ENCODE results near the gene MKI67. TPM values are rescaled to one million over a fixed set of nuclear protein-coding genes. Genes with fewer than 3 reads are reported as not detected.

Gene MKI67
- total RNA-seq, 2 donors from 2014 or later = 141 to 270 TPM

- no peak for DNase-seq (ENCODE audit: low spot score)
- no peak overlapping the region for H3K4me3 Mint-ChIP-seq
Measured at GRCh38 chr10:128158021-128158795, 32.0 kb upstream of the MKI67 start.

GRCh38 chr10:128156999-128157755, 31.0 kb upstream of the MKI67 start:
- no peak overlapping the region for H3K27ac Mint-ChIP-seq
- H3K4me3 Mint-ChIP-seq = no peak overlapping the region
- no peak for ATAC-seq
- peaks cover 9 to 24% of the 10 kb centered on the region in 2 donors for H3K27me3 Mint-ChIP-seq
- no peaks in the 10 kb centered on the region for H3K9me3 Mint-ChIP-seq
- H3K36me3 Mint-ChIP-seq = no peaks in the 10 kb centered on the region
- H3K4me1 Mint-ChIP-seq (ENCODE audit: low read depth in 2 of 2) = peaks cover 4 to 5% of the 10 kb centered on the region in 2 donors
- DNase-seq (ENCODE audit: low spot score) = no peak

More at GRCh38 chr10:128158021-128158795, 32.0 kb upstream of the MKI67 start:
- Mint-ChIP-seq H3K27me3 (peaks cover 9 to 20% of the 10 kb centered on the region in 2 donors), H3K27ac (no peak overlapping the region), H3K9me3 (no peaks in the 10 kb centered on the region), H3K4me1 (ENCODE audit: low read depth in 2 of 2) (peaks cover 4 to 5% of the 10 kb centered on the region in 2 donors), H3K36me3 (no peaks in the 10 kb centered on the region)
- ATAC-seq = no peak

DNA sequence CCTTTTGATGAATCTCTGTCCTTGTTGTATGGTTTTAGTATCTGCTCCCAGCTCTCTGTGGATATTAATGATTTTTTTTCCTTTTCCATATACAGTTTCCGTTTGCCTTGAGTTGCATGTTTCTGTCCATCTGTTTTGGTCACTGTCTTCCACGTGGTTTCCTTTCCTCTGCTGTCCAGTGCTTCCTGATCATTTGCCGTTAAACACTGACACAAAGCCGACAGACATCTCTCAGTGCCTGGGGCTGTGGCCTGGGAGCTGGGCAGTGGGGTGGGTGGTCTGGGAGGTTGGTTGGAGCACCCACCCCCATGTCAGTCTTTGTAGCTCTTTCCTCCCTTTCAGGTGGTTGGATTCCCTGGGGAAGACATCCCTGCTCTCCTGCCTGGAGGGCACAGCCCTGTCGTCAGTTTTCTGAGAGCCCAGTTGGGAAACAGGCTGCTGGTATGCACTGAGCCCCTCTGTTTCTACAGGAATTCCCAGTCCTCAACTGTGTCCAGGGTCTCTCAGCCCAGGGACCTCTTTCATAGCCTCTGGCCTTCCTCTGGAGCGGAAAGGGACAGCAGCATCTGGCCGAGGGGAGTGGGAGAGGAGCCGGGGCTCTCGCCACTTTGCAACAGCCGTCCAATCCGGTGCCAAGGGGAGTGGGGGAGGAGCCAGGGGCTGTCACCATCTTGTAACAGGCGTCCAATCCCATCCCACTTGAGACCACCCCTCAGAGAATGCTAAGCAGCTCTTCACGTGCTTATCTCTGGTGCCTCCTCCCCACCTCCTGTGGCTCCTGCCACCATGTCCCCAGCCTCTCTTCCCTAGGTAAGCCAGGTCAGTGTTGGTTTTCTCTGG, 26.7 kb upstream of the MKI67 start:
- Mint-ChIP-seq H3K36me3 (no peaks in the 10 kb centered on the region), H3K9me3 (no peaks in the 10 kb centered on the region), H3K4me3 (no peak overlapping the region), H3K4me1 (ENCODE audit: low read depth in 2 of 2) (peaks cover 0 to 4% of the 10 kb centered on the region in 2 donors), H3K27me3 (peaks cover 9 to 17% of the 10 kb centered on the region in 2 donors), H3K27ac (peak overlapping the region in 1 of 2 donors; percentile 37)
- ATAC-seq (no peak), DNase-seq (ENCODE audit: low spot score) (no peak)

- H3K9me3 Mint-ChIP-seq = no peaks in the 10 kb centered on the region
Measured at GRCh38 chr10:128151031-128151430, 24.8 kb upstream of the MKI67 start.

GRCh38 chr10:128150561-128150960, 24.3 kb upstream of the MKI67 start:
- ATAC-seq (no peak), DNase-seq (ENCODE audit: low spot score) (no peak)
- Mint-ChIP-seq H3K4me1 (ENCODE audit: low read depth in 2 of 2) (peaks cover 16% of the 10 kb centered on the region in 2 donors), H3K27ac (no peak overlapping the region), H3K4me3 (peak overlapping the region; percentile 61), H3K9me3 (no peaks in the 10 kb centered on the region), H3K36me3 (no peaks in the 10 kb centered on the region), H3K27me3 (peaks cover 0 to 10% of the 10 kb centered on the region in 2 donors)

More at GRCh38 chr10:128151031-128151430, 24.8 kb upstream of the MKI67 start:
- peaks cover 0 to 13% of the 10 kb centered on the region in 2 donors for H3K27me3 Mint-ChIP-seq
- H3K27ac Mint-ChIP-seq = no peak overlapping the region
- DNase-seq (ENCODE audit: low spot score) (no peak), ATAC-seq (no peak)
- H3K4me1 Mint-ChIP-seq (ENCODE audit: low read depth in 2 of 2) = peaks cover 13 to 16% of the 10 kb centered on the region in 2 donors
- peak overlapping the region; percentile 61 for H3K4me3 Mint-ChIP-seq
- no peaks in the 10 kb centered on the region for H3K36me3 Mint-ChIP-seq

- peak; percentile 96 to 98 for ATAC-seq
- H3K4me3 Mint-ChIP-seq = peak overlapping the region; percentile 61
- DNase-seq (ENCODE audit: low spot score) = peak; percentile 86
- peaks cover 16 to 18% of the 10 kb centered on the region in 2 donors for H3K4me1 Mint-ChIP-seq (ENCODE audit: low read depth in 2 of 2)
- H3K36me3 Mint-ChIP-seq = no peaks in the 10 kb centered on the region
- no peaks in the 10 kb centered on the region for H3K9me3 Mint-ChIP-seq
- H3K27ac Mint-ChIP-seq = no peak overlapping the region
- peaks cover 0 to 10% of the 10 kb centered on the region in 2 donors for H3K27me3 Mint-ChIP-seq
Measured at GRCh38 chr10:128150045-128150493, 23.8 kb upstream of the MKI67 start.

- Mint-ChIP-seq H3K9me3 (no peaks in the 10 kb centered on the region), H3K36me3 (no peaks in the 10 kb centered on the region), H3K4me1 (ENCODE audit: low read depth in 2 of 2) (peaks cover 19 to 25% of the 10 kb centered on the region in 2 donors), H3K27ac (no peak overlapping the region), H3K27me3 (peaks cover 0 to 10% of the 10 kb centered on the region in 2 donors), H3K4me3 (peak overlapping the region; percentile 34)
- peak in 1 of 2 donors; percentile 21 for ATAC-seq
- DNase-seq (ENCODE audit: low spot score) = no peak
Measured at GRCh38 chr10:128149267-128150014, 23.2 kb upstream of the MKI67 start.

- H3K36me3 Mint-ChIP-seq = no peaks in the 10 kb centered on the region
- peaks cover 25 to 27% of the 10 kb centered on the region in 2 donors for H3K4me1 Mint-ChIP-seq (ENCODE audit: low read depth in 2 of 2)
- peak overlapping the region in 1 of 2 donors; percentile 42 for H3K27ac Mint-ChIP-seq
- H3K4me3 Mint-ChIP-seq = no peak overlapping the region
- no peaks in the 10 kb centered on the region for H3K9me3 Mint-ChIP-seq
- no peak for ATAC-seq
- DNase-seq (ENCODE audit: low spot score) = no peak
- peaks cover 0 to 4% of the 10 kb centered on the region in 2 donors for H3K27me3 Mint-ChIP-seq
Measured at GRCh38 chr10:128147669-128148068, 21.4 kb upstream of the MKI67 start.

DNA sequence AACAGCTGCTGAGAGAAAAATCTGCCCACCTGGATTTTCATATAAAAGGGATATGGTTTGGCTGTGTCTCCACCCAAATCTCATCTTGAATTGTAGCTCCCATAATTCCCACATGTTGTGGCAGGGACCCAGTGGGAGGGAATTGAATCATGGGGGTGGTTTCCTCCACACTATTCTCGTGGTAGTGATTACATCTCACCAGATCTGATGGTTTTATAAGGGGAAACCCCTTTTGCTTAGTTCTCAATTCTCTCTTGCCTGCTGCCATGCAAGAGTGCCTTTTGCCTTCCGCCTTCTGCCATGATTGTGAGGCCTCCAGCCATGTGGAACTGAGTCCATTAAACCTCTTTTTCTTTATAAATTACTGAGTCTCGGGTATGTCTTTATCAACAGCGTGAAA, 20.8 kb upstream of the MKI67 start:
- DNase-seq (ENCODE audit: low spot score) = no peak
- H3K27me3 Mint-ChIP-seq = peaks cover 0 to 3% of the 10 kb centered on the region in 2 donors
- H3K4me3 Mint-ChIP-seq = no peak overlapping the region
- H3K36me3 Mint-ChIP-seq = no peaks in the 10 kb centered on the region
- H3K27ac Mint-ChIP-seq = peak overlapping the region in 1 of 2 donors; percentile 42
- no peak for ATAC-seq
- no peaks in the 10 kb centered on the region for H3K9me3 Mint-ChIP-seq
- peaks cover 25 to 27% of the 10 kb centered on the region in 2 donors for H3K4me1 Mint-ChIP-seq (ENCODE audit: low read depth in 2 of 2)

GRCh38 chr10:128144547-128144946, 18.3 kb upstream of the MKI67 start:
- peaks cover 0 to 3% of the 10 kb centered on the region in 2 donors for H3K27me3 Mint-ChIP-seq

DNA sequence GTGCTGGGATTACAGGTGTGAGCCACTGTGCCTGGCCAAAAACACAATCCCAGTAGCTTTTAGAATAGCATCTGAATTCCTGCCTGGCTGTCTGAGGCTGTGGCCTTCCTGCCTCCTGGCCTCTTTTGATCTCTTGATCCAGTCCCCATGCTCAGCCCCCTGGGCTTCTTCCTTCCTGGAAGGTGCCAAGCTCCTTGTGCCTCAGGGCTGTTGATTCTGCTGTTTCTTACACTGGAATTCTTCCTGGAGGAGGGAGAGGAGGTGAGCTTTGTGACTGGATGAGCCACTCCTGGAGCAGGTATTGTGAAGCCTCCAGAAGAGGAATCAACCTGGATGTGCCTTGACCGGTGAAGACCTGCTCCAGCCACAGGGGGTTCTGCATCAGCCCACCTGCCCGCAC, 17.3 kb upstream of the MKI67 start:
- Mint-ChIP-seq H3K4me1 (ENCODE audit: low read depth in 2 of 2) (peaks cover 23 to 25% of the 10 kb centered on the region in 2 donors), H3K36me3 (no peaks in the 10 kb centered on the region), H3K9me3 (no peaks in the 10 kb centered on the region), H3K27ac (no peak overlapping the region), H3K4me3 (no peak overlapping the region), H3K27me3 (peaks cover 0 to 3% of the 10 kb centered on the region in 2 donors)
- ATAC-seq = no peak
- DNase-seq (ENCODE audit: low spot score) = no peak

More at GRCh38 chr10:128144547-128144946, 18.3 kb upstream of the MKI67 start:
- Mint-ChIP-seq H3K9me3 (no peaks in the 10 kb centered on the region), H3K4me1 (ENCODE audit: low read depth in 2 of 2) (peaks cover 23 to 25% of the 10 kb centered on the region in 2 donors), H3K4me3 (no peak overlapping the region), H3K36me3 (no peaks in the 10 kb centered on the region), H3K27ac (peak overlapping the region in 1 of 2 donors; percentile 61)
- no peak for DNase-seq (ENCODE audit: low spot score)
- no peak for ATAC-seq

DNA sequence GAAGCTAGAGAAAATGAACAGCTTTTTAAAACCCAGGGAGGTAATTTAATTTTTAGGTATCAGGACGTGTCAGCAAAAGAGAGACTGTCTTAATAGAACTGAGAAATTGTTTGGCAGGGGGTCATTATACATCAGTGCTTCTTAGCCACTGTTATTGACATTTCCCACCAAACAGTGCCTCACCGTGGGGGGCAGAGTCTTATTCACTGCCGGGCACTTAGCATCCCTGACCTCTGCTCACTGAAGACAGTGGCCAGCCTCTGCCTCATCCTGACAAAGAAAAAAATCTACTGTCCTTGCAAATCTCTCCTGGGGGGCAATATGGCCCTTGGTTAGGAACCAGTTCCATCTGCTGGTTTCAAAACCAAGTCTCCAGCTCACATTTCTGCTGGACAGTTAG, 14.2 kb upstream of the MKI67 start:
- no peak for ATAC-seq
- no peak overlapping the region for H3K4me3 Mint-ChIP-seq
- no peaks in the 10 kb centered on the region for H3K36me3 Mint-ChIP-seq
- no peak overlapping the region for H3K27ac Mint-ChIP-seq
- DNase-seq (ENCODE audit: low spot score) = no peak
- no peaks in the 10 kb centered on the region for H3K9me3 Mint-ChIP-seq
- H3K4me1 Mint-ChIP-seq (ENCODE audit: low read depth in 2 of 2) = peaks cover 9 to 11% of the 10 kb centered on the region in 2 donors
- H3K27me3 Mint-ChIP-seq = no peaks in the 10 kb centered on the region
